NCI-H2107 treated with DMSO at 0.1 percent for 48 hours (cell line): ENCODE data around the gene TMEM131L.

Experiments
- DNase-seq: peaks from one replicate; lab custom pipeline; 2025; ENCODE audit not compliant: unreplicated experiment; lab: John Stamatoyannopoulos, UW

TMEM131L gene

GRCh38 chr4:153684182-153684970 is 218.2 kb downstream of the TMEM131L start, which contains the start of gene TLR2:
TLR2 (plus strand) TSS chr4:153684280; CDS start chr4:153702908, 18,628 bp downstream.
- no peak for DNase-seq

DNA sequence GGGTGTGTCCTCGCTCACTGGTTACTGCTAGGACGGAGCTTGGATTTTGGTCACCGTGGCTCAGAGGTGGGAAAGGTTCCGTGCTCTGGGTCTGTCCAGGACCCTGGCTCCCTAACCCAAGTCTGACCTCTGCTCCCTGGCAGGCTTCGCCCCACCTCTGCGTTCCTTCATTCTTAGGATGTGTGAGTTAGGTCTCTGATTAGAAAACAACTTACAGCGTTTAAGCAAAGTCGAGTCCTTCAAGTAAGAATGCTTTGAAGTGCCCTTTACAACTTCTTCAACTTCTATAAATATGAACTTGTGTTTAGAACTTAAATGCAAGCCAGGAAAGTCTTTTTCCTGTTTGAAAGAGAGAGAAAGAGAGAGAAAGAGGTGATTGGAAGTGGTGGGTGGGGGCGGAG is 218.8 kb downstream of the TMEM131L start:
- no peak for DNase-seq
